ENCODE results near the gene DDX5. TPM values are rescaled to one million over a fixed set of nuclear protein-coding genes. Genes with fewer than 3 reads are reported as not detected.

DDX5 gene
- total RNA-seq, 3 donors from 2014 or later, result 616 to 794 (median 655) TPM

- Histone ChIP-seq H3K27me3 (no peaks in the 10 kb centered on the region), H3K4me3 (peak overlapping the region; percentile 75 to 91 (median 83)), H3K27ac (peak overlapping the region; percentile 69 to 100), H3K4me1 (peaks cover 0 to 9% of the 10 kb centered on the region in 2 donors), H3K36me3 (peaks cover 25% of the 10 kb centered on the region), H3K9me3 (no peaks in the 10 kb centered on the region)
- intact Hi-C loops (cut with DNase I; ENCODE audit: low total_unique reads), result loop anchor here (10.0 kb wide), 1 partner anchor 179 kb away; no protein-coding TSS in a partner anchor
- TF ChIP-seq, protein P1, sequence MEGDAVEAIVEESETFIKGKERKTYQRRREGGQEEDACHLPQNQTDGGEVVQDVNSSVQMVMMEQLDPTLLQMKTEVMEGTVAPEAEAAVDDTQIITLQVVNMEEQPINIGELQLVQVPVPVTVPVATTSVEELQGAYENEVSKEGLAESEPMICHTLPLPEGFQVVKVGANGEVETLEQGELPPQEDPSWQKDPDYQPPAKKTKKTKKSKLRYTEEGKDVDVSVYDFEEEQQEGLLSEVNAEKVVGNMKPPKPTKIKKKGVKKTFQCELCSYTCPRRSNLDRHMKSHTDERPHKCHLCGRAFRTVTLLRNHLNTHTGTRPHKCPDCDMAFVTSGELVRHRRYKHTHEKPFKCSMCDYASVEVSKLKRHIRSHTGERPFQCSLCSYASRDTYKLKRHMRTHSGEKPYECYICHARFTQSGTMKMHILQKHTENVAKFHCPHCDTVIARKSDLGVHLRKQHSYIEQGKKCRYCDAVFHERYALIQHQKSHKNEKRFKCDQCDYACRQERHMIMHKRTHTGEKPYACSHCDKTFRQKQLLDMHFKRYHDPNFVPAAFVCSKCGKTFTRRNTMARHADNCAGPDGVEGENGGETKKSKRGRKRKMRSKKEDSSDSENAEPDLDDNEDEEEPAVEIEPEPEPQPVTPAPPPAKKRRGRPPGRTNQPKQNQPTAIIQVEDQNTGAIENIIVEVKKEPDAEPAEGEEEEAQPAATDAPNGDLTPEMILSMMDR (IDR thresholded peaks at IDR 0.05), result no peak
- TF ChIP-seq POLR2AphosphoS5 (IDR thresholded peaks at IDR 0.05) (no peak), POLR2A (IDR thresholded peaks at IDR 0.05) (no peak)
- no peak for DNase-seq (ENCODE audit: low spot score in 2 of 2)
Observed at GRCh38 chr17:64503341-64503740, 2.7 kb downstream of the DDX5 start.

- peak overlapping the region; percentile 69 to 100 for H3K27ac ChIP-seq
- intact Hi-C loops (cut with DNase I; ENCODE audit: low total_unique reads), result loop anchor here (10.0 kb wide), 1 partner anchor 178 kb away; no protein-coding TSS in a partner anchor
Observed at GRCh38 chr17:64502809-64503208, 3.3 kb downstream of the DDX5 start.

DNA sequence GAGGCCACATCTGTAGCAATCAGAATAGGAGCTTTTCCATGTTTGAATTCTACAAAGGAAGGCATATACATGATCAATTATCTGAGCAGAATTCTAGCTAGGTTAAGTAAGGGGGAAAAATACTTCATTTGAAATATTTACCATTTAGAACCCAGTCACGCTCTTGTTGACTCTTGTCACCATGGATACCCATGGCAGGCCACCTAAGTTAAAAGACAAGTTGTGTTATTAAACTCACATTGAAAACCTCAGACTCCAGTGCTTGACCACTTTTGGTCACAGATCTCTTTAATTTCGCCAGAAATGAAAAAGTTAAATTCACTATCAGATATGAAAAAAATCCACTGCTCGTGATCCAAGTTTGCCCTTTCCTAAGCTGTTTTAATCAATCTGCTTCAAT lies 4.1 kb downstream of the DDX5 start:
- Histone ChIP-seq H3K36me3 (peaks cover 25% of the 10 kb centered on the region), H3K4me3 (peak overlapping the region in 1 of 3 donors; percentile 8), H3K9me3 (no peaks in the 10 kb centered on the region), H3K27me3 (no peaks in the 10 kb centered on the region), H3K27ac (peak overlapping the region; percentile 69 to 100), H3K4me1 (peaks cover 0 to 9% of the 10 kb centered on the region in 2 donors)
- DNase-seq (ENCODE audit: low spot score in 2 of 2), result no peak
- intact Hi-C loops (cut with DNase I; ENCODE audit: low total_unique reads), result loop anchor here (10.0 kb wide), 1 partner anchor 177 kb away; no protein-coding TSS in a partner anchor
- TF ChIP-seq POLR2AphosphoS5 (IDR thresholded peaks at IDR 0.05), result no peak
- no peak for TF ChIP-seq POLR2A (IDR thresholded peaks at IDR 0.05)
- TF ChIP-seq, protein P1 (IDR thresholded peaks at IDR 0.05), result no peak

More at GRCh38 chr17:64502809-64503208, 3.3 kb downstream of the DDX5 start:
- H3K27me3 ChIP-seq, result no peaks in the 10 kb centered on the region
- no peak for DNase-seq (ENCODE audit: low spot score in 2 of 2)
- TF ChIP-seq POLR2AphosphoS5 (IDR thresholded peaks at IDR 0.05) (no peak), POLR2A (IDR thresholded peaks at IDR 0.05) (no peak)
- TF ChIP-seq, protein P1 (IDR thresholded peaks at IDR 0.05), result no peak
- peaks cover 0 to 9% of the 10 kb centered on the region in 2 donors for H3K4me1 ChIP-seq
- H3K4me3 ChIP-seq, result peak overlapping the region in 2 of 3 donors; percentile 83 to 91
- H3K9me3 ChIP-seq, result no peaks in the 10 kb centered on the region
- peaks cover 25% of the 10 kb centered on the region for H3K36me3 ChIP-seq

DNA sequence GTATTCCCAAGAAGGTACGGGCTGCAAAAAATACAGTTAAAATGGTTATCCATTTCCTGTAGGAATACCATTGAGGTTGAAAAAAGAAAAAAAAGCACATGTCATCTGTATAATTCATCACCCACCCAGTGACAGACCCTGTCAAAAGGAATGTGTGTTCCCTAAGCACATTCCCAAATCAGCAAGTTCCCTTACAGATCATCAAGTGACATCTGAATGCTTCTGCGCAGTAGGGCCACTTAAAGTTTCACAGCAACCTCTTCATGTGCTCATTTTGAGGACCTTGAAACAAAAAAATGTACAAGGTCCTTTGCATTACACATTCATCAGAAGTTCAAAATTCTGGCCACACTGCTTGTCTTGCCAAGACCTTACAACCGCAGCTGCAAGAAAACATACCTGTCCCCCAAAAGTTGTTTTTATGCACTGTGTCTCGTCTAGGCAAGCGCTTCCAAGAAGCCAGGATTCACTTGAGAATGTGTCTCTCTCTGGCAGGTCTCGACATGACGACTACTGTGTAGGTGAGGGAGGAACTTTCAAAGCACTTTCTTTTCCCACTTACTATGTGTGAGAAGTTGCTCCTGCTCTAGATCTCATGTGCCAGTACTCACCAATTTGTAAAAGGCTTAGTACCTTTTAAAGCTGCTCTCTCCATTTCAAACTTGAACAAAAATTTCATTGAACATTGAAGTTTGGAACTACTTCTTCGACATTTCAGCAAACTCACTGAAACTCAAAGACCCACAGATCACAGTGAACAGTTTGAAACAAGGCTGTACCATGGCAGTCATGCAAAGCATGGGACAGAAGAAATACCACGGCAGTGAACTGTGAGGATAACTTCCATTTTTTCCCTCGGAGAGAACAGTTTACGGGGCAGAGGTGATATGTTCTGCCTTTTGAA lies 5.0 kb downstream of the DDX5 start:
- peak in 1 of 3 donors; percentile 13 for TF ChIP-seq POLR2AphosphoS5 (IDR thresholded peaks at IDR 0.05)
- TF ChIP-seq POLR2A (IDR thresholded peaks at IDR 0.05), result no peak
- TF ChIP-seq, protein P1 (IDR thresholded peaks at IDR 0.05), result no peak
- H3K27me3 ChIP-seq, result no peaks in the 10 kb centered on the region
- H3K4me3 ChIP-seq, result no peak overlapping the region
- H3K36me3 ChIP-seq, result peaks cover 25% of the 10 kb centered on the region
- H3K4me1 ChIP-seq, result peaks cover 0 to 10% of the 10 kb centered on the region in 2 donors
- no peak for DNase-seq (ENCODE audit: low spot score in 2 of 2)
- H3K27ac ChIP-seq, result peak overlapping the region; percentile 69 to 100
- no peaks in the 10 kb centered on the region for H3K9me3 ChIP-seq
- intact Hi-C loops (cut with DNase I; ENCODE audit: low total_unique reads), result loop anchor here (10.0 kb wide), 1 partner anchor 176 kb away; no protein-coding TSS in a partner anchor

GRCh38 chr17:64500487-64500859 lies 5.6 kb downstream of the DDX5 start:
- DNase-seq (ENCODE audit: low spot score in 2 of 2), result no peak
- no peaks in the 10 kb centered on the region for H3K9me3 ChIP-seq
- peaks cover 25% of the 10 kb centered on the region for H3K36me3 ChIP-seq
- TF ChIP-seq, protein P1 (IDR thresholded peaks at IDR 0.05), result no peak
- TF ChIP-seq POLR2A (IDR thresholded peaks at IDR 0.05) (no peak), POLR2AphosphoS5 (IDR thresholded peaks at IDR 0.05) (no peak)
- H3K4me1 ChIP-seq, result peaks cover 0 to 15% of the 10 kb centered on the region in 2 donors
- intact Hi-C loops (cut with DNase I; ENCODE audit: low total_unique reads), result loop anchor here (10.0 kb wide), 1 partner anchor 176 kb away; no protein-coding TSS in a partner anchor
- no peak overlapping the region for H3K27ac ChIP-seq
- no peaks in the 10 kb centered on the region for H3K27me3 ChIP-seq
- H3K4me3 ChIP-seq, result no peak overlapping the region
